ENCODE measurements around the gene GAB4.

DNA sequence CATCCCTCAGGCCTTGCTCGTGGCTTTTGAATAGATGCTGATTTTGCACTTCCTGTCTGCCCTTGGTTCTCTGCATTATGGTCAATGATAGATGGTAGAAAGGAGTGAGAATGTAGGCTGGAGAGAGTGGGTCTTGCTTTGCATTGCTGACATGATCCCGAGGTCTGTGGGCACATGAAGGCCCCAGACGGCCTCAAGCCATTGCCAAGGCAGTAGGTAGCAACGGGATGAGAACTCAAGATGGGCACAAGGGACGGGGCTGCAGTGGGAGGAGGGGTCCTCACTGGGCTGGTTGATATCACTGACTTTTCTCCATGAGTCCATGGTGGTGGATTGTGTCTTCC is 54.0 kb downstream of the GAB4 start:
- no peak for TF ChIP-seq SIN3A (IDR thresholded peaks at IDR 0.05; ENCODE audit: borderline replicate concordance, low read depth, low read length)
- no peak for TF ChIP-seq CREB3 (CRISPR knock-in tag; IDR thresholded peaks at IDR 0.05)
- TF ChIP-seq PLRG1 (conservative IDR thresholded peaks at IDR 0.05), result no peak
- no peak for TF ChIP-seq CTCF (CRISPR knock-in tag; IDR thresholded peaks at IDR 0.05)
- no peak for TF ChIP-seq ZNF577 (CRISPR knock-in tag; IDR thresholded peaks at IDR 0.05; ENCODE audit: borderline replicate concordance, low read depth)
- TF ChIP-seq HOXA3 (CRISPR knock-in tag; IDR thresholded peaks at IDR 0.05), result no peak
- no peak for TF ChIP-seq ZNF878 (CRISPR knock-in tag; IDR thresholded peaks at IDR 0.05)
- TF ChIP-seq ZFP37 (CRISPR knock-in tag; IDR thresholded peaks at IDR 0.05; ENCODE audit: borderline replicate concordance), result no peak

Data from HepG2 (cell line).